Fibroblast of skin of left biceps (primary cell): ENCODE results near the gene HOMEZ.
A peak's percentile ranks its signal among the peaks of the same experiment; 100 is the strongest.
"Not testable (repeated sequence)": the region's sequence is repeated elsewhere in the genome, so short reads cannot be mapped to it uniquely, and the experiment has no call there.

Experiments used
- DNase-seq, 2 experiments: peaks; one replicate each; pipeline ENCODE4 v3.0.0-alpha.2; 2013; ENCODE audit warnings: low read depth in 2 of 2

HOMEZ gene, protein sequence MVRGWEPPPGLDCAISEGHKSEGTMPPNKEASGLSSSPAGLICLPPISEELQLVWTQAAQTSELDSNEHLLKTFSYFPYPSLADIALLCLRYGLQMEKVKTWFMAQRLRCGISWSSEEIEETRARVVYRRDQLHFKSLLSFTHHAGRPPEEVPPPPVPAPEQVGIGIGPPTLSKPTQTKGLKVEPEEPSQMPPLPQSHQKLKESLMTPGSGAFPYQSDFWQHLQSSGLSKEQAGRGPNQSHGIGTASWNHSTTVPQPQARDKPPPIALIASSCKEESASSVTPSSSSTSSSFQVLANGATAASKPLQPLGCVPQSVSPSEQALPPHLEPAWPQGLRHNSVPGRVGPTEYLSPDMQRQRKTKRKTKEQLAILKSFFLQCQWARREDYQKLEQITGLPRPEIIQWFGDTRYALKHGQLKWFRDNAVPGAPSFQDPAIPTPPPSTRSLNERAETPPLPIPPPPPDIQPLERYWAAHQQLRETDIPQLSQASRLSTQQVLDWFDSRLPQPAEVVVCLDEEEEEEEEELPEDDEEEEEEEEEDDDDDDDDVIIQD

DNA sequence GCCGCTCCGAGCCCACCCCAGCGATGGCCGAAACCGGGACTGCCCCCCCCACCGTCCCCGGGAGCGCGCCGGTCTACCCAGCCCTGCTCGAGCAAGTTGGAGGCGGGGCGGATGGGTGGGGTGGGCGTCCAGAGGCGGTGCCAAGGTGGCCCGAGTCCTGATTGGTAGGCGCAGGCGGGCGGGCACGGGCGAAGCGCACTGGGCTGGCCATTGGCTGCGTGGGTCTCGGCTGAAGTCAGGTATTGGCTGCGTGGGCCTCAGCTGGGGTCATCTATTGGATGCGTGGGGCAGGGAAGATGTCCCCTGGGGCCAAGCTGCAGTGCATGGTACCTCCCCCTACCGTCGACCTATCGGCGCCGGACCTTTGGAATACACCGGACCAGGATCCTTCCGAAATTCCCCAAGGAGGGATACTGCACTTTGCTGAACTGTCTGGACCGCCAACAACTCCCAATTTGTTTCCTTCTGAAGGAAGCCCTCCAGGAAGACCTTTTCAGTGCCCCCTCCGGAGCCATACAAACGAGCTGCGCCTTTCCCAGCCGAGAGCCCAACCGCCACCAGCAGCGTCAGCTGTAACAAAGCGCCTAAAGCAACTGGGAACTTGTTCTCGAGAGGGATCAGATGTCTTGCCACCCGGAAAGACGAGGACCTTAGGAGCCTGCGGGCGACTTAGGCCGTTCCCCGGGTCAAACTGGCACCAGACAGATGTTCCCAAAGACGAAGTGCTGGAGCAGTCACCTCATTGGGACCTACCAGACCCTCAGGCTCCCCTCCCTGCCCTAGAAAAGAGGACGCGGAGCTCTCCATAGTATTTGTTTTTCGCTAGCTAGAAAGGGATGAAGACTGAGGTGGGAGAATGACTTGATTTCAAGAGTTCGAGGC is at the start of gene HOMEZ:
HOMEZ (minus strand) TSS at position 113 of the 882 bp plus-strand sequence. CDS start 180 bp downstream, outside the sequence.
- peak; percentile 95 for DNase-seq

DNA sequence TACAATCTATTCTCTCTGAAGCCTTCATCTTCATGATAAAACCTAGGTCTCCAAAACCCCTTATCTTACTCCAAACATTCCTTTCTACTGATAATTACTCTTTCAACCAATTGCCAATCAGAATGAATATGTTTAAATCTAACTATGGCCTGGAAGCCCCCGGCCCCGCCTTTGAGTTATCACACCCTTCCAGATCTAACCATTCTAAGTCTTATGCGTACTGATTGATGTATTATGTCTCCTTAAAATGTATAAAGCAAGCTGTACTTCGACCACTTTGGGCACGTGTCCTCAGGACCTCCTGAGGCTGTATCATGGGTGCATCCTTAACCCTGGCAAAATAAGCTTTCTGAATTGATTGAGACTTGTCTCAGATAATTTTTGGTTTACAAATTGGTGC is 49.7 kb upstream of the HOMEZ start:
- DNase-seq = no peak

- peak; percentile 36 to 46 for DNase-seq
These were observed 42.2 kb upstream of the HOMEZ start for GRCh38 chr14:23327947-23328744.

DNA sequence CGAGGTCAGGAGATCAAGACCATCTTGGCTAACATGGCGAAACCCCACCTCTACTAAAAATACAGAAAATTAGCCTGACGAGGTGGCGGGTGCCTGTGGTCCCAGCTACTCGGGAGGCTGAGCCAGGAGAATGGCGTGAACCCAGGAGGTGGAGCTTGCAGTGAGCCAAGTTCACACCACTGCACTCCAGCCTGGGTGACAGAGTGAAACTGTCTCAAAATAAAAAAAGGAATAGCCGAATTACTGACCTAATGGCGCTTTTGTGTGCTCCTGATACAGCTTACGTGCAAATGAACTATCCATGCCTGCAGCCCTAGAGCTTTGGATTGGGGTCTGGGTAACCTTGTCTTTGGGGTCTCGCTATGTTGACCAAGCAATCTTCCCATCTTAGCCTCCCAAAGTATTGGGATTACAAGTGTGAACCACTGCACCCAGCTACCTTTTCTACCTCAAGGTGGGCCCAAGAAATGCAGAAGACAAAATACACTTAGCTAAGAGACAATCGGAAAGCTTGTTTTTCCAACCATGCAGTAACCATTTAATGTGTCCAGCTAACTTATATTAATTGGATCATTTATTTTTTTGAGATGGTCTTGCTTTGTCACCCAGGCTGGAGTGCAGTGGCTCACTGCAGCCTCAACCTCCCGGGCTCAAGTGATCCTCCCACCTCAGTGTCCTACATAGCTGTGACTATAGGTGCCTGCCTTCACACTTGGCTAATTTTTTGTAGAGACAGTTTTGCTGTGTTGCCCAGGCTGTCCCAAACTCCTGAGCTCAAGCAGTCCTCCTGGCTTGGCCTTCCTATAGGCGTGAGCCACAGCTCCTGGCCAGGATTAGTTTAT is 40.8 kb upstream of the HOMEZ start:
- no peak for DNase-seq

DNA sequence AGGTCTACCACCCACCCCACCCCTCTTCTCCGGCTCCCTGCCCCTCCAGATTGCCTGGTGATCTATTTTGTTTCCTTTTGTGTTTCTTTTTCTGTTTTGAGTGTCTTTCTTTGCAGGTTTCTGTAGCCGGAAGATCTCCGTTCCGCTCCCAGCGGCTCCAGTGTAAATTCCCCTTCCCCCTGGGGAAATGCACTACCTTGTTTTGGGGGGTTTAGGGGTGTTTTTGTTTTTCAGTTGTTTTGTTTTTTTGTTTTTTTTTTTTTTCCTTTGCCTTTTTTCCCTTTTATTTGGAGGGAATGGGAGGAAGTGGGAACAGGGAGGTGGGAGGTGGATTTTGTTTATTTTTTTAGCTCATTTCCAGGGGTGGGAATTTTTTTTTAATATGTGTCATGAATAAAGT is 39.8 kb upstream of the HOMEZ start:
- DNase-seq = not testable (repeated sequence)

DNA sequence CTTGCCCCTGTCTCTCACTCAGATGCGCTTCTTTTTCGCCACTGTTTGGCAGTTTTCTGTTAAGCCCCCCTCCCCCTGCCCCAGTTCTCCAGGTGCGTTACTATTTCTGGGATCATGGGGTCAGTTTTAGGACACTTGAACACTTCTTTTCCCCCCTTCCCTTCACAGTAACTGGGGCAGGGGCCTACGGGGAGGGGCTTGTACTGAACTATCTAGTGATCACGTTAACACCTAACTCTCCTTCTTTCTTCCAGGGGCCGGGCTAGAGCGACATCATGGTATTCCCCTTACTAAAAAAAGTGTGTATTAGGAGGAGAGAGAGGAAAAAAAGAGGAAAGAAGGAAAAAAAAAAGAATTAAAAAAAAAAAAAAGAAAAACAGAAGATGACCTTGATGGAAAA is 39.1 kb upstream of the HOMEZ start:
- no peak for DNase-seq

GRCh38 chr14:23324455-23324846 is 38.5 kb upstream of the HOMEZ start:
- no peak for DNase-seq

GRCh38 chr14:23323838-23324454 is 38.0 kb upstream of the HOMEZ start:
- DNase-seq = no peak

- no peak for DNase-seq
These were observed 36.9 kb upstream of the HOMEZ start for GRCh38 chr14:23322568-23323517.

DNA sequence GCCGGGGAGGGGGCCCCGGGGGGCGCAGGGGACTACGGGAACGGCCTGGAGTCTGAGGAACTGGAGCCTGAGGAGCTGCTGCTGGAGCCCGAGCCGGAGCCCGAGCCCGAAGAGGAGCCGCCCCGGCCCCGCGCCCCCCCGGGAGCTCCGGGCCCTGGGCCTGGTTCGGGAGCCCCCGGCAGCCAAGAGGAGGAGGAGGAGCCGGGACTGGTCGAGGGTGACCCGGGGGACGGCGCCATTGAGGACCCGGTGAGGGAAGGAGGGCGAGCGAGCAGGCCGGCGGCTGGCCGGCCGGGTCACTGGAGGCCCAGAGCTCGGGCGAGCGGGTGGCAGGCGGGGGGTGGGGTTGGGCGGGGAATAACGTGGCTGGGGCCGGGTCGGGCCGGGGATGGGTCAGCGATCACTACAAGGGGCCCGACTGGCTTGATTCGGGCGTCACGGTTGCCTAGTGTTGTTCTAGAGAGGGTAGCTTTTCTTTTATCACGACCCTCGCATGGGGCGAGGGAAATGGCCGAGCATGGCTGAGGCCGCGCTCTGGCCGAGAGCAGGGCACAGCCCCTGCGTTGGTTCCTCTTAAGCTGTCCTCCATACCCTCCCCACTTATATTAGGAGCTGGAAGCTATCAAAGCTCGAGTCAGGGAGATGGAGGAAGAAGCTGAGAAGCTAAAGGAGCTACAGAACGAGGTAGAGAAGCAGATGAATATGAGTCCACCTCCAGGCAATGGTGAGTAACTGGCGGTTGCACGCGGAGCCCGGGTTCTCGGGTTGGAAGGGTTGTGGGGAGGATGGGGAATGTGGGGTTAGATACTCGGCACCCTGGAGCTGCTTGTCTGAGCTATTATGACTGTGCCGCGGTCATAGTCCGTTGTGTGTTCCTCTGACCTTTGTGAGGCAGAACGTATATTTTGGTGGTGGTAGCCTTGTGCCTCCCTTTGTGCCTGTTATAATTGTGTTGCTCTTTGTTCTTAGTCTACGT is 35.9 kb upstream of the HOMEZ start:
- DNase-seq = no peak

- DNase-seq = peak; percentile 100
These were observed 34.9 kb upstream of the HOMEZ start, which contains the start of gene PABPN1 for GRCh38 chr14:23320584-23321571. TSS of gene PABPN1 (plus strand) at chr14:23321457. CDS start at chr14:23321470, 13 bp downstream.

GRCh38 chr14:23319746-23320583 is 34.0 kb upstream of the HOMEZ start:
- no peak for DNase-seq

DNA sequence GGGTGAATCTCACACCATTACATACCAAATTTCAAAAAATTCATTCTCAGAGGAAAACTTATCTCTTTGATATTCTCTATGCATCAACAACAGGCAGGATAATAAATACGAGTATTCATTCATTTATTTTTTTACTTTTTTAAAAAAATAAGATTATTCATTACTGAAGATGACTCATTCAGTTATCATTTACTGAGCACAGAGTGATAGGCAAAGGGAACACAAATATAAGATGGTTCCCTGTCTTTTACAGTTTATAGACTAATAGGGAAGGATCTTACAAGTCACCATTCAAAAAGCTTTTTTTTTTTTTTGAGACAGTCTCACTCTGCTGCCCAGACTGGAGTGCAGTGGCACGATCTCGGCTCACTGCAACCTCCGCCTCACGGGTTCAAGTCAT is 30.4 kb upstream of the HOMEZ start:
- no peak for DNase-seq

GRCh38 chr14:23310546-23310945 is 24.6 kb upstream of the HOMEZ start:
- no peak for DNase-seq

DNA sequence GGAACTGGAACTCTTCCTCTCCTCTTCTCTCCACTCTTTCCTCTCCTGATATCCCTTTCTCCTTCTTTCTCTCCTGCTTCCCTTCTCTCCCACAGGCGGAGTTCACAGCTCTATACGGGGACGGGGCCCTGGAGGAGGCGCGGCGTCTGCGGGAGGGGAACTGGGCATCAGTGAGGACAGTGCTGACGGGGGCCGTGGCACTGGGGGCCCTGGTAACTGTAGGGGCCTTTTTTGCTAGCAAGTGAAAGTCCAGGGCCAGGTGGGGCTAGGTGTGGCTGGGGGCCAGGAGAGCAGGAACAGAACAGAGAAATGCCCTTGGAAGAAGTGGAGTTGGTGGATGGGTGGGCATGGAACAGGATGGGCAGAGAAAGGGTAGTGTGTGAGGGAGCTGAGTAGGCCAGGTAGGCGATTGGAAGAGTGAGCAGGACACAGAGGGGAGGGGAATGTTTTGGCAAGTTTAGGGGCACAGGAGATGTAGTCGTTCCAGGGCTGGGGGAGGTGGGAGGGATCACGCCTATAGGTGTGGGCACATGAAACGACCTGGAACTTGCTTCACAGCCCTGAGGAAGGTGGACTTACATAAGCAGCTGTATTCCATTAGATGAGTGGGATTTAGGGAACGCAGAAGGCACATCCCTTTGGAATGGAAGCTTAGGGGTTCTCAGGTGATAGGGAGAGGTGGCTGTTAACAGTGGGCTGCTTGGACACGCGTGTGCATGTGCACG is 23.0 kb upstream of the HOMEZ start:
- no peak for DNase-seq
